Activated naive CD8-positive, alpha-beta T cell treated with anti-CD3 and anti-CD28 coated beads for 36 hours (primary cell): Measurements from ENCODE around the gene IFNAR2. TPM values are rescaled to one million over a fixed set of nuclear protein-coding genes. Genes with fewer than 3 reads are reported as not detected.

Source experiments
- DNase-seq: peaks from one replicate; pipeline ENCODE4 v3.0.0; 2021
- H3K27ac Mint-ChIP-seq: one replicate; pipeline ENCODE4 v1.8.0; 2022; ENCODE audit warnings: mild to moderate bottlenecking, moderate library complexity, mixed read lengths
- H3K27me3 Mint-ChIP-seq: one replicate; pipeline ENCODE4 v1.8.0; 2022; ENCODE audit warnings: mild to moderate bottlenecking, mixed read lengths
- H3K36me3 Mint-ChIP-seq: one replicate; pipeline ENCODE4 v1.8.0; 2021; ENCODE audit warnings: mild to moderate bottlenecking, mixed read lengths
- H3K4me1 Mint-ChIP-seq: one replicate; pipeline ENCODE4 v1.8.0; 2021; ENCODE audit warnings: mixed read lengths
- H3K4me3 Mint-ChIP-seq: one replicate; pipeline ENCODE4 v1.8.0; 2022; ENCODE audit warnings: mild to moderate bottlenecking, moderate library complexity, mixed read lengths
- H3K9me3 Mint-ChIP-seq: one replicate; pipeline ENCODE4 v1.8.0; 2022; ENCODE audit warnings: mixed read lengths
- total RNA-seq, 2 experiments: library from RNA; stranded (reverse); gene quantifications; one replicate each; pipeline ENCODE4 v1.2.3, GENCODE V29; 2021

Gene IFNAR2
- 10 to 100 TPM; 36.9 to 43.7 TPM for total RNA-seq

GRCh38 chr21:33229784-33230544, at the start of gene IFNAR2:
Gene IFNAR2 (plus strand): TSS chr21:33229938. CDS start chr21:33241923, 11,985 bp downstream.
- Mint-ChIP-seq H3K27ac (peak within 1 kb of the TSS; percentile 91), H3K36me3 (peaks cover 28% of the 10 kb centered on the region), H3K27me3 (no peaks in the 10 kb centered on the region), H3K4me1 (peaks cover 44% of the 10 kb centered on the region), H3K9me3 (no peaks in the 10 kb centered on the region), H3K4me3 (peak within 1 kb of the TSS; percentile 90)
- peak; percentile 76 for DNase-seq

GRCh38 chr21:33185852-33186251, 43.9 kb upstream of the IFNAR2 start:
- Mint-ChIP-seq H3K27me3 (no peaks in the 10 kb centered on the region), H3K4me3 (peak overlapping the region; percentile 25), H3K9me3 (peaks cover 2% of the 10 kb centered on the region), H3K27ac (peak overlapping the region; percentile 68), H3K4me1 (peaks cover 27% of the 10 kb centered on the region), H3K36me3 (peaks cover 4% of the 10 kb centered on the region)
- DNase-seq = no peak

- peaks cover 2% of the 10 kb centered on the region for H3K9me3 Mint-ChIP-seq
- peaks cover 4% of the 10 kb centered on the region for H3K36me3 Mint-ChIP-seq
- no peak overlapping the region for H3K27ac Mint-ChIP-seq
- peaks cover 27% of the 10 kb centered on the region for H3K4me1 Mint-ChIP-seq
- no peaks in the 10 kb centered on the region for H3K27me3 Mint-ChIP-seq
- DNase-seq = no peak
- no peak overlapping the region for H3K4me3 Mint-ChIP-seq
These were observed 42.5 kb upstream of the IFNAR2 start for GRCh38 chr21:33187276-33187675.

- no peak for DNase-seq
- Mint-ChIP-seq H3K9me3 (peaks cover 2% of the 10 kb centered on the region), H3K4me1 (peaks cover 27% of the 10 kb centered on the region), H3K4me3 (no peak overlapping the region), H3K36me3 (peaks cover 4% of the 10 kb centered on the region), H3K27ac (no peak overlapping the region), H3K27me3 (no peaks in the 10 kb centered on the region)
These were observed 40.5 kb upstream of the IFNAR2 start for GRCh38 chr21:33189237-33189636.

GRCh38 chr21:33189824-33190223, 39.9 kb upstream of the IFNAR2 start:
- no peak for DNase-seq
- Mint-ChIP-seq H3K9me3 (peaks cover 2% of the 10 kb centered on the region), H3K4me1 (peaks cover 26% of the 10 kb centered on the region), H3K27ac (no peak overlapping the region), H3K27me3 (no peaks in the 10 kb centered on the region), H3K36me3 (peaks cover 4% of the 10 kb centered on the region), H3K4me3 (no peak overlapping the region)

GRCh38 chr21:33196941-33197374, 32.8 kb upstream of the IFNAR2 start:
- Mint-ChIP-seq H3K4me1 (peaks cover 11% of the 10 kb centered on the region), H3K4me3 (no peak overlapping the region), H3K27me3 (no peaks in the 10 kb centered on the region), H3K9me3 (no peaks in the 10 kb centered on the region), H3K36me3 (no peaks in the 10 kb centered on the region), H3K27ac (no peak overlapping the region)
- DNase-seq = no peak

GRCh38 chr21:33197496-33197895, 32.2 kb upstream of the IFNAR2 start:
- H3K4me1 Mint-ChIP-seq = peaks cover 13% of the 10 kb centered on the region
- H3K4me3 Mint-ChIP-seq = no peak overlapping the region
- DNase-seq = no peak
- no peaks in the 10 kb centered on the region for H3K36me3 Mint-ChIP-seq
- no peak overlapping the region for H3K27ac Mint-ChIP-seq
- H3K9me3 Mint-ChIP-seq = no peaks in the 10 kb centered on the region
- no peaks in the 10 kb centered on the region for H3K27me3 Mint-ChIP-seq

- H3K4me1 Mint-ChIP-seq = peaks cover 19% of the 10 kb centered on the region
- no peak overlapping the region for H3K4me3 Mint-ChIP-seq
- H3K36me3 Mint-ChIP-seq = no peaks in the 10 kb centered on the region
- H3K27me3 Mint-ChIP-seq = no peaks in the 10 kb centered on the region
- no peak for DNase-seq
- H3K9me3 Mint-ChIP-seq = no peaks in the 10 kb centered on the region
- H3K27ac Mint-ChIP-seq = no peak overlapping the region
These were observed 31.2 kb upstream of the IFNAR2 start for GRCh38 chr21:33198346-33199099.

- Mint-ChIP-seq H3K27me3 (no peaks in the 10 kb centered on the region), H3K4me3 (no peak overlapping the region), H3K36me3 (no peaks in the 10 kb centered on the region), H3K27ac (no peak overlapping the region), H3K4me1 (peaks cover 24% of the 10 kb centered on the region), H3K9me3 (no peaks in the 10 kb centered on the region)
- no peak for DNase-seq
These were observed 30.7 kb upstream of the IFNAR2 start for GRCh38 chr21:33199100-33199464.

- H3K9me3 Mint-ChIP-seq = no peaks in the 10 kb centered on the region
- H3K27ac Mint-ChIP-seq = no peak overlapping the region
- H3K4me1 Mint-ChIP-seq = peaks cover 28% of the 10 kb centered on the region
- H3K4me3 Mint-ChIP-seq = no peak overlapping the region
- peak; percentile 72 for DNase-seq
- H3K27me3 Mint-ChIP-seq = no peaks in the 10 kb centered on the region
- no peaks in the 10 kb centered on the region for H3K36me3 Mint-ChIP-seq
These were observed 30.1 kb upstream of the IFNAR2 start for GRCh38 chr21:33199516-33200217.

- H3K4me3 Mint-ChIP-seq = no peak overlapping the region
- no peak overlapping the region for H3K27ac Mint-ChIP-seq
- no peaks in the 10 kb centered on the region for H3K27me3 Mint-ChIP-seq
- no peak for DNase-seq
- H3K36me3 Mint-ChIP-seq = no peaks in the 10 kb centered on the region
- H3K4me1 Mint-ChIP-seq = peaks cover 42% of the 10 kb centered on the region
- peaks cover 3% of the 10 kb centered on the region for H3K9me3 Mint-ChIP-seq
These were observed 27.8 kb upstream of the IFNAR2 start for GRCh38 chr21:33201956-33202355.

- Mint-ChIP-seq H3K27ac (no peak overlapping the region), H3K27me3 (no peaks in the 10 kb centered on the region), H3K4me3 (no peak overlapping the region), H3K9me3 (peaks cover 3% of the 10 kb centered on the region), H3K36me3 (no peaks in the 10 kb centered on the region), H3K4me1 (peaks cover 46% of the 10 kb centered on the region)
- no peak for DNase-seq
These were observed 27.0 kb upstream of the IFNAR2 start for GRCh38 chr21:33202464-33203363.

- Mint-ChIP-seq H3K27ac (no peak overlapping the region), H3K36me3 (peaks cover 6% of the 10 kb centered on the region), H3K4me1 (peaks cover 49% of the 10 kb centered on the region), H3K4me3 (no peak overlapping the region), H3K27me3 (no peaks in the 10 kb centered on the region), H3K9me3 (peaks cover 9% of the 10 kb centered on the region)
- no peak for DNase-seq
These were observed 26.4 kb upstream of the IFNAR2 start for GRCh38 chr21:33203371-33203724.

GRCh38 chr21:33205476-33205875, 24.3 kb upstream of the IFNAR2 start:
- peak overlapping the region; percentile 76 for H3K27ac Mint-ChIP-seq
- no peak for DNase-seq
- peaks cover 11% of the 10 kb centered on the region for H3K36me3 Mint-ChIP-seq
- H3K4me3 Mint-ChIP-seq = peak overlapping the region; percentile 22
- H3K4me1 Mint-ChIP-seq = peaks cover 43% of the 10 kb centered on the region
- H3K27me3 Mint-ChIP-seq = no peaks in the 10 kb centered on the region
- peaks cover 14% of the 10 kb centered on the region for H3K9me3 Mint-ChIP-seq
